Stomach (tissue), 4 donors: ENCODE measurements around the gene RET.

Source experiments
- CTCF ChIP-seq, 7 experiments: fragments of 450-650 bp in 4 of 7; fragments of 200-600 bp in 3 of 7; sonication (generic) in 3 of 7; IDR thresholded peaks; one replicate each; pipeline ENCODE4 v1.5.1; 2016 to 2019; ENCODE audit warnings: antibody characterized with exemption in 7 of 7, control low read depth in 2 of 7, mild to moderate bottlenecking in 1 of 7
- EP300 ChIP-seq: sonication (generic); formaldehyde crosslinking; IDR thresholded peaks from one replicate; pipeline ENCODE4 v1.6.1; 2017; ENCODE audit warnings: antibody characterized with exemption
- POLR2AphosphoS5 ChIP-seq, 3 donors: sonication (generic); formaldehyde crosslinking; IDR thresholded peaks; one replicate each; pipeline ENCODE4 v1.6.1; 2016; ENCODE audit warnings: antibody characterized with exemption in 3 of 3

- TF ChIP-seq CTCF (IDR thresholded peaks at IDR 0.05) (no peak), POLR2AphosphoS5 (IDR thresholded peaks at IDR 0.05) (no peak), EP300 (no peak)
These were observed 476 bp upstream of the RET start for GRCh38 chr10:43076311-43076875.
